ENCODE measurements around the gene PRKAA2.

Gene PRKAA2

GRCh38 chr1:56644064-56644918 is 823 bp upstream of the PRKAA2 start:
- peak overlapping the region; percentile 23 for H3K4me3 ChIP-seq (ENCODE audit: low read depth, low read length)
- DNase-seq (ENCODE audit: low read depth) = no peak
- TF ChIP-seq CTCF (IDR thresholded peaks at IDR 0.05; ENCODE audit: insufficient read depth, low read depth, low read length, missing control alignments) = no peak

- no peak for DNase-seq (ENCODE audit: low read depth)
- H3K4me3 ChIP-seq (ENCODE audit: low read depth, low read length) = no peak overlapping the region; the same call in 1 of the 2 replicates
- no peak for TF ChIP-seq CTCF (IDR thresholded peaks at IDR 0.05; ENCODE audit: insufficient read depth, low read depth, low read length, missing control alignments)
Measured at GRCh38 chr1:56645677-56646305, 677 bp downstream of the PRKAA2 start.

GRCh38 chr1:56646611-56647010 is 1.5 kb downstream of the PRKAA2 start:
- H3K4me3 ChIP-seq (ENCODE audit: low read depth, low read length) = no peak overlapping the region
- TF ChIP-seq CTCF (IDR thresholded peaks at IDR 0.05; ENCODE audit: insufficient read depth, low read depth, low read length, missing control alignments) = no peak

GRCh38 chr1:56647106-56647505 is 2.0 kb downstream of the PRKAA2 start:
- TF ChIP-seq CTCF (IDR thresholded peaks at IDR 0.05; ENCODE audit: insufficient read depth, low read depth, low read length, missing control alignments) = no peak
- DNase-seq (ENCODE audit: low read depth) = no peak
- H3K4me3 ChIP-seq (ENCODE audit: low read depth, low read length) = no peak overlapping the region

More at GRCh38 chr1:56646611-56647010, 1.5 kb downstream of the PRKAA2 start:
- DNase-seq (ENCODE audit: low read depth) = no peak

GRCh38 chr1:56648546-56648945 is 3.4 kb downstream of the PRKAA2 start:
- TF ChIP-seq CTCF (IDR thresholded peaks at IDR 0.05; ENCODE audit: insufficient read depth, low read depth, low read length, missing control alignments) = no peak
- DNase-seq (ENCODE audit: low read depth) = no peak
- no peak overlapping the region for H3K4me3 ChIP-seq (ENCODE audit: low read depth, low read length)

GRCh38 chr1:56654126-56654923 is 9.2 kb downstream of the PRKAA2 start:
- no peak for TF ChIP-seq CTCF (IDR thresholded peaks at IDR 0.05; ENCODE audit: insufficient read depth, low read depth, low read length, missing control alignments)

More at GRCh38 chr1:56654126-56654923, 9.2 kb downstream of the PRKAA2 start:
- H3K4me3 ChIP-seq (ENCODE audit: low read depth, low read length) = no peak overlapping the region
- DNase-seq (ENCODE audit: low read depth) = no peak
